PC-9 (cell line): ENCODE measurements around the gene VGLL2.

Source experiments
- EZH2 ChIP-seq: fragments of 200-600 bp; sonication (generic); IDR thresholded peaks from 2 replicates; pipeline ENCODE4 v1.8.0; 2017; ENCODE audit warnings: antibody characterized with exemption, low read depth
- TF ChIP-seq, protein P1 (sequence below): fragments of 200-600 bp; sonication (generic); conservative IDR thresholded peaks from 2 replicates; pipeline ENCODE4 v1.6.1; 2017; ENCODE audit warnings: mixed run types, antibody characterized with exemption, mild to moderate bottlenecking, moderate library complexity

GRCh38 chr6:117290173-117290846, 25.0 kb downstream of the VGLL2 start:
- TF ChIP-seq, protein P1, sequence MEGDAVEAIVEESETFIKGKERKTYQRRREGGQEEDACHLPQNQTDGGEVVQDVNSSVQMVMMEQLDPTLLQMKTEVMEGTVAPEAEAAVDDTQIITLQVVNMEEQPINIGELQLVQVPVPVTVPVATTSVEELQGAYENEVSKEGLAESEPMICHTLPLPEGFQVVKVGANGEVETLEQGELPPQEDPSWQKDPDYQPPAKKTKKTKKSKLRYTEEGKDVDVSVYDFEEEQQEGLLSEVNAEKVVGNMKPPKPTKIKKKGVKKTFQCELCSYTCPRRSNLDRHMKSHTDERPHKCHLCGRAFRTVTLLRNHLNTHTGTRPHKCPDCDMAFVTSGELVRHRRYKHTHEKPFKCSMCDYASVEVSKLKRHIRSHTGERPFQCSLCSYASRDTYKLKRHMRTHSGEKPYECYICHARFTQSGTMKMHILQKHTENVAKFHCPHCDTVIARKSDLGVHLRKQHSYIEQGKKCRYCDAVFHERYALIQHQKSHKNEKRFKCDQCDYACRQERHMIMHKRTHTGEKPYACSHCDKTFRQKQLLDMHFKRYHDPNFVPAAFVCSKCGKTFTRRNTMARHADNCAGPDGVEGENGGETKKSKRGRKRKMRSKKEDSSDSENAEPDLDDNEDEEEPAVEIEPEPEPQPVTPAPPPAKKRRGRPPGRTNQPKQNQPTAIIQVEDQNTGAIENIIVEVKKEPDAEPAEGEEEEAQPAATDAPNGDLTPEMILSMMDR = no peak
- no peak for TF ChIP-seq EZH2
